Measurements from ENCODE around the gene PLEKHG3.

The PLEKHG3 gene

GRCh38 chr14:64704743-64705380, 638 bp downstream of the PLEKHG3 start:
- no peaks in the 10 kb centered on the region for H3K9me3 ChIP-seq (ENCODE audit: insufficient read depth, low read depth, low read length)
- peak overlapping the region; percentile 76 for H3K4me3 ChIP-seq (ENCODE audit: low read length, poor library complexity, severe bottlenecking)
- H3K79me2 ChIP-seq (ENCODE audit: insufficient read depth, low read length), result peaks cover 45% of the 10 kb centered on the region
- TF ChIP-seq, protein P1, sequence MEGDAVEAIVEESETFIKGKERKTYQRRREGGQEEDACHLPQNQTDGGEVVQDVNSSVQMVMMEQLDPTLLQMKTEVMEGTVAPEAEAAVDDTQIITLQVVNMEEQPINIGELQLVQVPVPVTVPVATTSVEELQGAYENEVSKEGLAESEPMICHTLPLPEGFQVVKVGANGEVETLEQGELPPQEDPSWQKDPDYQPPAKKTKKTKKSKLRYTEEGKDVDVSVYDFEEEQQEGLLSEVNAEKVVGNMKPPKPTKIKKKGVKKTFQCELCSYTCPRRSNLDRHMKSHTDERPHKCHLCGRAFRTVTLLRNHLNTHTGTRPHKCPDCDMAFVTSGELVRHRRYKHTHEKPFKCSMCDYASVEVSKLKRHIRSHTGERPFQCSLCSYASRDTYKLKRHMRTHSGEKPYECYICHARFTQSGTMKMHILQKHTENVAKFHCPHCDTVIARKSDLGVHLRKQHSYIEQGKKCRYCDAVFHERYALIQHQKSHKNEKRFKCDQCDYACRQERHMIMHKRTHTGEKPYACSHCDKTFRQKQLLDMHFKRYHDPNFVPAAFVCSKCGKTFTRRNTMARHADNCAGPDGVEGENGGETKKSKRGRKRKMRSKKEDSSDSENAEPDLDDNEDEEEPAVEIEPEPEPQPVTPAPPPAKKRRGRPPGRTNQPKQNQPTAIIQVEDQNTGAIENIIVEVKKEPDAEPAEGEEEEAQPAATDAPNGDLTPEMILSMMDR (conservative IDR thresholded peaks at IDR 0.05; ENCODE audit: low read length), result no peak
- TF ChIP-seq EZH2phosphoT487 (IDR thresholded peaks at IDR 0.05; ENCODE audit: borderline replicate concordance), result no peak
- H3K9ac ChIP-seq (ENCODE audit: low read depth, low read length, poor library complexity, severe bottlenecking), result peak overlapping the region; percentile 89
- H3K27me3 ChIP-seq (ENCODE audit: insufficient read depth, low read length, poor library complexity, severe bottlenecking), result no peaks in the 10 kb centered on the region
- peaks cover 10% of the 10 kb centered on the region; the same call in 1 of the 2 replicates for H3F3A ChIP-seq (ENCODE audit: low read depth)
- no peaks in the 10 kb centered on the region for H3K36me3 ChIP-seq (ENCODE audit: insufficient read depth, low read length)
- peak overlapping the region; percentile 83 for H2AFZ ChIP-seq (ENCODE audit: low read length)
- no peaks in the 10 kb centered on the region for H4K20me1 ChIP-seq (ENCODE audit: insufficient read depth, low read length, poor library complexity, severe bottlenecking)
- H3K4me1 ChIP-seq (ENCODE audit: insufficient read depth, low read length, poor library complexity, severe bottlenecking), result peaks cover 58% of the 10 kb centered on the region
- H3K4me2 ChIP-seq (ENCODE audit: low read depth, low read length, poor library complexity, severe bottlenecking), result peak overlapping the region; percentile 96
- H3K9me2 ChIP-seq (replicated peaks; ENCODE audit: low read depth, low read length), result no peaks in the 10 kb centered on the region

DNA sequence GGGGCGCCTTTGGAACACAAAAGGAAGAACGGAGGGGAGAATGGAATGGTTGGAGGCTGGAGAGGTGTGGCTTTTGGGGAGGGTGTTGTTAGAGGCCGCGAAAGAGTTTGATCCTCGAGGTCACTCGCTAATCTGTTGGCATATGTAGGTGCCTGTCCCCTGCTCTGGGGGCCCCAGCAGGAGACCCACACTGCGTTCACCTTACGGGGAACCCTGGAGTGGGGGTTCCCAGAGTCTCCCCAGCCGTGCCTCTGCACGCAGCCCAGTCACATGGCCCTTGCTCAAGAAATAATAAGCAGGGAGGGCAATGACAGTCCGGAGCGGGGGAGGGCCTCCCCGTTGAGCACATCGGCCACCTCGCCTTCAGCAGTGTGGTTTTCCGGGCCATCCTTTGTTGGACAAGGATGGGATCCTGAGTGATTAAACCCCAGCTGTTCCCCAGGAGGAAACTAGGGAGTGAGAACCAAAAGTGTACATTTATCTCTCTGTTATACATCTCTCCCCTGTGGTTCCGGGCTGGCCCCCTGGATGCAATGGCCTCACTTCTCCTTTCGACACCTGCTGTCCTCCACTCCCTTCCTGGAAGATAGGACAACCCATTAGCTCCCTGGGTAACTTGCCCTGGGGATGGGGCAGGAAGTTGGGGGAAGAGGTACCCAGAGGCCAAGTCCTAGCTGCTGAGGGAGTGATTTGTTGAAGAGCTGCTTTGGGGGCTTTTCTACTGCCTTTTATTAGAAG, 1.3 kb downstream of the PLEKHG3 start:
- Histone ChIP-seq H3K4me1 (ENCODE audit: insufficient read depth, low read length, poor library complexity, severe bottlenecking) (peaks cover 63% of the 10 kb centered on the region), H3K4me3 (ENCODE audit: low read length, poor library complexity, severe bottlenecking) (peak overlapping the region; percentile 76), H3K27me3 (ENCODE audit: insufficient read depth, low read length, poor library complexity, severe bottlenecking) (no peaks in the 10 kb centered on the region), H3K9me2 (replicated peaks; ENCODE audit: low read depth, low read length) (no peaks in the 10 kb centered on the region), H3K9ac (ENCODE audit: low read depth, low read length, poor library complexity, severe bottlenecking) (peak overlapping the region; percentile 89), H3K4me2 (ENCODE audit: low read depth, low read length, poor library complexity, severe bottlenecking) (peak overlapping the region; percentile 96), H3F3A (ENCODE audit: low read depth) (peaks cover 10% of the 10 kb centered on the region; the same call in 1 of the 2 replicates), H4K20me1 (ENCODE audit: insufficient read depth, low read length, poor library complexity, severe bottlenecking) (no peaks in the 10 kb centered on the region), H3K36me3 (ENCODE audit: insufficient read depth, low read length) (no peaks in the 10 kb centered on the region), H3K79me2 (ENCODE audit: insufficient read depth, low read length) (peaks cover 52% of the 10 kb centered on the region), H3K9me3 (ENCODE audit: insufficient read depth, low read depth, low read length) (no peaks in the 10 kb centered on the region), H2AFZ (ENCODE audit: low read length) (peak overlapping the region; percentile 83; the same call in 1 of the 2 replicates)
- TF ChIP-seq EZH2phosphoT487 (IDR thresholded peaks at IDR 0.05; ENCODE audit: borderline replicate concordance), result no peak
- TF ChIP-seq, protein P1 (conservative IDR thresholded peaks at IDR 0.05; ENCODE audit: low read length), result no peak

- Histone ChIP-seq H4K20me1 (ENCODE audit: insufficient read depth, low read length, poor library complexity, severe bottlenecking) (no peaks in the 10 kb centered on the region), H2AFZ (ENCODE audit: low read length) (no peak overlapping the region), H3K9ac (ENCODE audit: low read depth, low read length, poor library complexity, severe bottlenecking) (peak overlapping the region; percentile 89), H3K4me2 (ENCODE audit: low read depth, low read length, poor library complexity, severe bottlenecking) (peak overlapping the region; percentile 96), H3K27me3 (ENCODE audit: insufficient read depth, low read length, poor library complexity, severe bottlenecking) (no peaks in the 10 kb centered on the region), H3F3A (ENCODE audit: low read depth) (peaks cover 10% of the 10 kb centered on the region; the same call in 1 of the 2 replicates), H3K9me2 (replicated peaks; ENCODE audit: low read depth, low read length) (no peaks in the 10 kb centered on the region), H3K79me2 (ENCODE audit: insufficient read depth, low read length) (peaks cover 58% of the 10 kb centered on the region), H3K4me3 (ENCODE audit: low read length, poor library complexity, severe bottlenecking) (peak overlapping the region; percentile 76), H3K9me3 (ENCODE audit: insufficient read depth, low read depth, low read length) (no peaks in the 10 kb centered on the region), H3K36me3 (ENCODE audit: insufficient read depth, low read length) (no peaks in the 10 kb centered on the region), H3K4me1 (ENCODE audit: insufficient read depth, low read length, poor library complexity, severe bottlenecking) (peaks cover 69% of the 10 kb centered on the region)
- TF ChIP-seq, protein P1 (conservative IDR thresholded peaks at IDR 0.05; ENCODE audit: low read length), result no peak
- no peak for TF ChIP-seq EZH2phosphoT487 (IDR thresholded peaks at IDR 0.05; ENCODE audit: borderline replicate concordance)
These were observed 1.9 kb downstream of the PLEKHG3 start for GRCh38 chr14:64706119-64706592.

All from Loucy (cell line).